Parathyroid adenoma (tissue), 2 donors: ENCODE data around the gene PRLR.

Experiments used
- H2AFZ ChIP-seq: fragments of 300-600 bp; sonication (generic); one replicate; pipeline ENCODE4 v1.7.0; 2017; ENCODE audit warnings: antibody characterized with exemption, mild to moderate bottlenecking
- H3K27ac ChIP-seq: fragments of 300-600 bp; sonication (generic); one replicate; pipeline ENCODE4 v1.7.0; 2017
- H3K27me3 ChIP-seq: fragments of 300-600 bp; sonication (generic); one replicate; pipeline ENCODE4 v1.7.0; 2017; ENCODE audit warnings: low read length; ENCODE audit not compliant: control insufficient read depth, insufficient read depth
- H3K36me3 ChIP-seq: fragments of 300-600 bp; sonication (generic); one replicate; pipeline ENCODE4 v1.7.0; 2017; ENCODE audit warnings: low read length; ENCODE audit not compliant: control insufficient read depth, insufficient read depth
- H3K4me1 ChIP-seq: fragments of 300-600 bp; sonication (generic); one replicate; pipeline ENCODE4 v1.7.0; 2017; ENCODE audit warnings: control low read depth
- H3K4me2 ChIP-seq: fragments of 300-600 bp; sonication (generic); one replicate; pipeline ENCODE4 v1.7.0; 2017; ENCODE audit warnings: low read length
- H3K4me3 ChIP-seq: fragments of 300-600 bp; sonication (generic); one replicate; pipeline ENCODE4 v1.7.0; 2017; ENCODE audit warnings: low read depth, low read length
- H3K79me2 ChIP-seq: fragments of 300-600 bp; sonication (generic); one replicate; pipeline ENCODE4 v1.7.0; 2017; ENCODE audit warnings: control low read depth
- H3K9ac ChIP-seq: fragments of 300-600 bp; sonication (generic); one replicate; pipeline ENCODE4 v1.7.0; 2017; ENCODE audit warnings: mild to moderate bottlenecking
- H3K9me3 ChIP-seq: fragments of 300-600 bp; sonication (generic); one replicate; pipeline ENCODE4 v1.7.0; 2017; ENCODE audit warnings: low read length; ENCODE audit not compliant: control insufficient read depth
- TF ChIP-seq, protein P1 (sequence below): fragments of 300-600 bp; sonication (generic); IDR thresholded peaks from one replicate; pipeline ENCODE4 v1.7.0; 2017; ENCODE audit warnings: antibody characterized with exemption, mild to moderate bottlenecking
- donor health status: primary hyperparathyroidism.

Gene PRLR

DNA sequence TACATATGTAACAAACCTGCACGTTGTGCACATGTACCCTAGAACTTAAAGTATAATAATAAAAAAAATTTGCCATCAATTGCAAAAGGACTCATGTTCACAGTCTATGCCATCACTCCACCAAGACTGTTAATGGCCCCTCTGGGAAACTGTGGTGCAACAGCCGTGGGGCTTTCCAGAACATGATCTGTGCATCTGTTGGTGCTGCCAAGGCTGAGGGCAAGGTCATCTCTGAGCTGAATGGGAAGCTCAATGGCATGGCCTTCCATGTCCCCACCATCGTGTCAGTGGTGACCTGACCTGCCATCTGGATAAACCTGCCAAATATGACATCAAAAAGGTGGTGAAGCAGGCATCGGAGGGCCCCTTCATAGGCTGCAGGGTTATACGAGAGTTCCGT is 149.2 kb downstream of the PRLR start:
- Histone ChIP-seq H3K36me3 (no peaks in the 10 kb centered on the region), H3K4me2 (no peak overlapping the region), H3K79me2 (peaks cover 32% of the 10 kb centered on the region), H3K9me3 (no peaks in the 10 kb centered on the region), H3K4me3 (no peak overlapping the region), H3K9ac (no peak overlapping the region), H3K27me3 (no peaks in the 10 kb centered on the region), H2AFZ (no peak overlapping the region), H3K27ac (no peak overlapping the region), H3K4me1 (peaks cover 4% of the 10 kb centered on the region)
- TF ChIP-seq, protein P1, sequence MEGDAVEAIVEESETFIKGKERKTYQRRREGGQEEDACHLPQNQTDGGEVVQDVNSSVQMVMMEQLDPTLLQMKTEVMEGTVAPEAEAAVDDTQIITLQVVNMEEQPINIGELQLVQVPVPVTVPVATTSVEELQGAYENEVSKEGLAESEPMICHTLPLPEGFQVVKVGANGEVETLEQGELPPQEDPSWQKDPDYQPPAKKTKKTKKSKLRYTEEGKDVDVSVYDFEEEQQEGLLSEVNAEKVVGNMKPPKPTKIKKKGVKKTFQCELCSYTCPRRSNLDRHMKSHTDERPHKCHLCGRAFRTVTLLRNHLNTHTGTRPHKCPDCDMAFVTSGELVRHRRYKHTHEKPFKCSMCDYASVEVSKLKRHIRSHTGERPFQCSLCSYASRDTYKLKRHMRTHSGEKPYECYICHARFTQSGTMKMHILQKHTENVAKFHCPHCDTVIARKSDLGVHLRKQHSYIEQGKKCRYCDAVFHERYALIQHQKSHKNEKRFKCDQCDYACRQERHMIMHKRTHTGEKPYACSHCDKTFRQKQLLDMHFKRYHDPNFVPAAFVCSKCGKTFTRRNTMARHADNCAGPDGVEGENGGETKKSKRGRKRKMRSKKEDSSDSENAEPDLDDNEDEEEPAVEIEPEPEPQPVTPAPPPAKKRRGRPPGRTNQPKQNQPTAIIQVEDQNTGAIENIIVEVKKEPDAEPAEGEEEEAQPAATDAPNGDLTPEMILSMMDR, result no peak

GRCh38 chr5:35073160-35073559 is 157.1 kb downstream of the PRLR start:
- H3K9ac ChIP-seq, result no peak overlapping the region
- H3K27ac ChIP-seq, result no peak overlapping the region
- no peak overlapping the region for H3K4me3 ChIP-seq
- no peak overlapping the region for H2AFZ ChIP-seq
- H3K9me3 ChIP-seq, result no peaks in the 10 kb centered on the region
- TF ChIP-seq, protein P1, result no peak
- H3K36me3 ChIP-seq, result no peaks in the 10 kb centered on the region
- H3K4me1 ChIP-seq, result no peaks in the 10 kb centered on the region
- H3K79me2 ChIP-seq, result peaks cover 5% of the 10 kb centered on the region
- H3K4me2 ChIP-seq, result no peak overlapping the region
- no peaks in the 10 kb centered on the region for H3K27me3 ChIP-seq

- TF ChIP-seq, protein P1, result no peak
- H3K4me2 ChIP-seq, result no peak overlapping the region
- no peak overlapping the region for H3K4me3 ChIP-seq
- H3K27me3 ChIP-seq, result no peaks in the 10 kb centered on the region
- H3K27ac ChIP-seq, result no peak overlapping the region
- H3K9me3 ChIP-seq, result no peaks in the 10 kb centered on the region
- no peak overlapping the region for H2AFZ ChIP-seq
- no peaks in the 10 kb centered on the region for H3K4me1 ChIP-seq
- H3K36me3 ChIP-seq, result no peaks in the 10 kb centered on the region
- no peaks in the 10 kb centered on the region for H3K79me2 ChIP-seq
- H3K9ac ChIP-seq, result no peak overlapping the region
Measured at GRCh38 chr5:35069188-35069587, 161.1 kb downstream of the PRLR start.

DNA sequence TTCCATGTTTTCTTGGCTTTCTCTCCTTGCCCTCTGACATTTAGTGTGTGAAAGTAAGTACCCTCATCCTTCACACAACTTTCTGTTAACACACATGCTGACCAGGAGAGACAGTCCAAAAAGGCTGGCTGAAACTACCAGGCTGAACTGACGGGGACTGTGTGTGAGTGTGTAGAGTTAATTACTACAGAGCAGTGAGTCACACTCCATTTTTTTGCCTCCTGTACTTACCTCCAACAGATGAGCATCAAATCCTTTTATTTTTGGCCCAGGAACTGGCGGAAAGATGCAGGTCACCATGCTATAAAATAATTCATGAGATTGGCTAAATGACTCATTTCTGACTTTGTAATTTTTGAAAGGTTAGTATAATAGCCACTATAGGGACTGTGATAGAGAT is 162.3 kb downstream of the PRLR start:
- no peaks in the 10 kb centered on the region for H3K4me1 ChIP-seq
- H3K4me3 ChIP-seq, result no peak overlapping the region
- TF ChIP-seq, protein P1, result no peak
- no peaks in the 10 kb centered on the region for H3K9me3 ChIP-seq
- no peak overlapping the region for H3K27ac ChIP-seq
- no peaks in the 10 kb centered on the region for H3K79me2 ChIP-seq
- H3K9ac ChIP-seq, result no peak overlapping the region
- no peak overlapping the region for H2AFZ ChIP-seq
- H3K36me3 ChIP-seq, result no peaks in the 10 kb centered on the region
- no peak overlapping the region for H3K4me2 ChIP-seq
- H3K27me3 ChIP-seq, result no peaks in the 10 kb centered on the region

DNA sequence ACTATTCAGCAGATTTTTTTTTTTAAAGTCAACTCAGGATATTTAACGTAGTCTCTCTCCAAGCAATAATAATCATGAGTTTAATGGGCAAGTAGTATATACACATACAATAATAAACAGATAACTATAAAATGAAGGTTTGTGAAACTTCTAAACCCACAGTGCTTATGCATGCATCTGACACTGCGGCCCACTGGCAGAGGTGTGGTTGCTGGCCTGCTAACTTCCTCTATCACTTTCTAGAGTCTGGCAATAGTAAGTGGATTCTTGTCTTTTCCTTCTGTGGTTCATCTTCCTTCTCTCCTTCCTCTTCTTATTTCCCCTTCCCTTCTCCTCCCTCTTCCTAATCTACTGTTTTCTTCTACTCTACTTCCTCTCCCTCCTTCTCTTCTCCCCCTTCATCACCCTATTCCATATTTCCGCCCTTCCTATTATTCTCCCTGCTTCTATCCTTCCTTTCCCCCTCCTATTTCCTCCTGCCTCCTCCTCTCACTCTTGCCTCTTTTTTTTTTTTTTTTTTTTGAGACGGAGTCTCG is 164.0 kb downstream of the PRLR start:
- TF ChIP-seq, protein P1, result no peak

More for the DNA sequence above, 164.0 kb downstream of the PRLR start:
- H3K4me1 ChIP-seq, result no peaks in the 10 kb centered on the region
- no peak overlapping the region for H3K9ac ChIP-seq
- no peak overlapping the region for H3K4me3 ChIP-seq
- H2AFZ ChIP-seq, result no peak overlapping the region
- H3K79me2 ChIP-seq, result no peaks in the 10 kb centered on the region
- H3K9me3 ChIP-seq, result no peaks in the 10 kb centered on the region
- no peaks in the 10 kb centered on the region for H3K27me3 ChIP-seq
- no peak overlapping the region for H3K27ac ChIP-seq
- no peak overlapping the region for H3K4me2 ChIP-seq
- no peaks in the 10 kb centered on the region for H3K36me3 ChIP-seq
